ENCODE measurements around the gene COL18A1. TPM values are rescaled to one million over a fixed set of nuclear protein-coding genes. Genes with fewer than 3 reads are reported as not detected.

Gene COL18A1
- total and polyA plus RNA-seq, 11 donors: 31.7 to 109 (median 59.0) TPM

DNA sequence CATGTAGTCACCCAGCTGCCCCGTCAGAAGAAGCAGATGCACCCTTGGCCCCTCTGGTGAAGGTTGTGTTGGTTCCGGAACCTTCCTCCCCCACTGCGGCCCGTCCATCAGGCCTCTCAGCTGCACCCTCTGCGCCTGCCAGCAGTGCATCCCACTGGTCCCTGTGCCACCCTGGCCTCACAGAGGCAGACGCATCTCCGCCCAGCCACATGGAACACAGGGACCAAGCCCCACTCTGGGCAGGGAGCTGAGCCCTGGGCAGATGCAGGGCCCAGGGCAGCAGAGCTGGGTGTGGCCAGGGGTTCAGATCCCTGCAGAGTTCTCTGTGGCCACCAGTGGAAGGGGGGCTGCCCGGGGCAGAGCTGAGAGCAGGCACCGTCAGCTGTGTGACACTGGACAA, 86.7 kb downstream of the COL18A1 start:
- 97 to 98% (median 97%) methylated on average over 7 to 9 of the region's 9 CpGs for WGBS, 4 donors
- H3K4me3 ChIP-seq: no peak overlapping the region
- DNase-seq (no peak), ATAC-seq (no peak)
- H3K4me1 ChIP-seq: no peaks in the 10 kb centered on the region
- H3K27ac ChIP-seq: no peak overlapping the region
- H3K9me3 ChIP-seq: no peaks in the 10 kb centered on the region
- TF ChIP-seq, protein P1, sequence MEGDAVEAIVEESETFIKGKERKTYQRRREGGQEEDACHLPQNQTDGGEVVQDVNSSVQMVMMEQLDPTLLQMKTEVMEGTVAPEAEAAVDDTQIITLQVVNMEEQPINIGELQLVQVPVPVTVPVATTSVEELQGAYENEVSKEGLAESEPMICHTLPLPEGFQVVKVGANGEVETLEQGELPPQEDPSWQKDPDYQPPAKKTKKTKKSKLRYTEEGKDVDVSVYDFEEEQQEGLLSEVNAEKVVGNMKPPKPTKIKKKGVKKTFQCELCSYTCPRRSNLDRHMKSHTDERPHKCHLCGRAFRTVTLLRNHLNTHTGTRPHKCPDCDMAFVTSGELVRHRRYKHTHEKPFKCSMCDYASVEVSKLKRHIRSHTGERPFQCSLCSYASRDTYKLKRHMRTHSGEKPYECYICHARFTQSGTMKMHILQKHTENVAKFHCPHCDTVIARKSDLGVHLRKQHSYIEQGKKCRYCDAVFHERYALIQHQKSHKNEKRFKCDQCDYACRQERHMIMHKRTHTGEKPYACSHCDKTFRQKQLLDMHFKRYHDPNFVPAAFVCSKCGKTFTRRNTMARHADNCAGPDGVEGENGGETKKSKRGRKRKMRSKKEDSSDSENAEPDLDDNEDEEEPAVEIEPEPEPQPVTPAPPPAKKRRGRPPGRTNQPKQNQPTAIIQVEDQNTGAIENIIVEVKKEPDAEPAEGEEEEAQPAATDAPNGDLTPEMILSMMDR (IDR thresholded peaks at IDR 0.05): no peak
- TF ChIP-seq POLR2A (IDR thresholded peaks at IDR 0.05): no peak
- intact Hi-C loops (cut with DNase I): no loop called here
- peaks cover 0 to 65% (median 30%) of the 10 kb centered on the region in 9 donors for H3K36me3 ChIP-seq
- H3K27me3 ChIP-seq: no peaks in the 10 kb centered on the region

DNA sequence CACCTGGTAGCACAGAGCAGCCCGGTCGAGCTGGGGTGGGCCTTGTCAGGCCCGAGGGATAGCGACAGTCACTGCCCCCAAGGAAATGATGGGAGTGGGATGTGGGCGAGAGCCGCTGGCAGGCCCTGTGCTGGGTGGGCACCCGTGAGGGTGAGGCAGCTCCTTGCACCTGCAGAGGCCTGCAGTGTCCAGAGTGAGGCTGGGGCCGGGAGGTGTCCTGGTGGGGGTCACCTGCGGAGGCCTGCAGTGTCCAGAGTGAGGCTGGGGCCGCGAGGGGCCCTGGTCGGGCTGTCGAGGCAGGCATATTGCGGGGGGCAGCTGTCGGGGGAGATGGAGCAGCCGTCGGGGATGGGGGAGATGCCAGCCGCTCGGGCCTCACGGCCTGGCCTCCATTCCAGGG, 87.8 kb downstream of the COL18A1 start:
- ATAC-seq: no peak
- Histone ChIP-seq H3K4me1 (no peaks in the 10 kb centered on the region), H3K9me3 (no peaks in the 10 kb centered on the region), H3K27ac (no peak overlapping the region), H3K4me3 (no peak overlapping the region), H3K36me3 (peaks cover 0 to 65% (median 38%) of the 10 kb centered on the region in 9 donors), H3K27me3 (no peaks in the 10 kb centered on the region)
- intact Hi-C loops (cut with DNase I): no loop called here
- TF ChIP-seq, protein P1 (IDR thresholded peaks at IDR 0.05): no peak
- TF ChIP-seq POLR2A (IDR thresholded peaks at IDR 0.05): no peak
- no peak for DNase-seq
- WGBS, 4 donors: 90 to 96% (median 93%) methylated on average over 16 to 20 of the region's 20 CpGs

DNA sequence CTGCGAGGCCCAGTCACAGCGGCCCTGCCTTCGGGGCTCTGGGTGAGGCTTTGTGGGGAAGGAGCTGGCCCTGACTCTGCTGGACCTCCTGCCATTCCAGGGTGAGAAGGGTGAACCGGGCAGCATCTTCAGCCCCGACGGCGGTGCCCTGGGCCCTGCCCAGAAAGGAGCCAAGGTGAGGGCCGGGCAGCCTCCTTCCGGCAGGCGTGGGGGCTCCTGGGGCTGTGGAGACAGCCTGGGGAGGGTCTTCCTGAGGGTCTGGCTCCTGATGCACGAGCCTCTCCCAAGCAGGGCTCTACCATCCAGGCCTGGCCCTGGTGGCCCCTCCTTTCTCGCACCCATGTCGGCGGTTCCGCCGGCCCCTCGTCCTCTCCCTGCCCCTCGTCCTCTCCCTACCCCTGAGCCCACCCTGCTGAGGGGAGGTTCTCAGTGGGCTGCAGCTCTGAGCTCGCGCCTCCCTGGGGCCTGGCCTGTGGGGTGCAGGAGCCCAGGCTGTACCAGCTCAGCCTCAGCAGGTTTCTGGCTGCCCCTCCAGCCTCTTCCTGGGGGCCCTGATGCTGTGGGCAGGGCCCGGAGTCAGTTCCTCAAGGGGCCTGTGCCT, 88.5 kb downstream of the COL18A1 start:
- Histone ChIP-seq H3K4me1 (no peaks in the 10 kb centered on the region), H3K9me3 (no peaks in the 10 kb centered on the region), H3K4me3 (no peak overlapping the region), H3K27ac (no peak overlapping the region), H3K36me3 (peaks cover 0 to 73% (median 42%) of the 10 kb centered on the region in 9 donors), H3K27me3 (no peaks in the 10 kb centered on the region)
- WGBS, 4 donors: 90 to 97% (median 95%) methylated on average over 10 to 21 of the region's 21 CpGs
- intact Hi-C loops (cut with DNase I): no loop called here
- no peak for DNase-seq
- ATAC-seq: no peak
- no peak for TF ChIP-seq POLR2A (IDR thresholded peaks at IDR 0.05)

DNA sequence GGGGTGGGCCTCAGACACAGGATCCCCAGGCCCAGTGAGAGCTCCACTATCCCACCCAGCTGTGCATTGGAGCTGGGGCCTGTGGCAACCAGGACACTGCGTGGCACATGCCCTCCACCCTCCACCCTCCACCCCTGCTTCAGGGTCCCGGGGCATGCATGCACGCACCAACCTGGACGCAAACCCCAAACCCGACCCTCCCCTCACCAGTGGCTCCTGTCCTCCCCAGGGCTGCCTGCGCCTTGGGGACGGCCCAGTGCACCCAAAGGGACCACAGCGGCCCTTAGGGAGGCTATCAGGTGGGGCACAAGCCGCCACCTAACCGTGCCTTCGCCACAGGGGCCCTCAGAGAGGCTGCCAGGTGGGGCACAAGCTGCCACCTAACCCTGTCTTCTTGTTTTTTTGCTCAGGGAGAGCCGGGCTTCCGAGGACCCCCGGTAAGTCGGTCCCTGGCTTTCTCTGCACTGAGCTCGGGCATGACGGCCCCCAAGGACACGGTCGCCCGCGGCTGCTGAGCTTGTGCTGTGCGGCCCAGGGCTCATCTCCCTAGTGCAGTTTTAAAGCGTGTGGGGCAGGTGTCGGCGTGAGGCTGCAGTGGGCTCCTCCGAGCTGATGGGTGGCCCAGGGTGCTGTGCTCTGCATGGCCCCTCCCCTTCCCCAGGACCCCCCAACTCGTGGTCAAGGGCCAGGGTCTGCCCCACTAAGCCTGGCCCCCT, 89.3 kb downstream of the COL18A1 start:
- no peaks in the 10 kb centered on the region for H3K27me3 ChIP-seq
- H3K27ac ChIP-seq: no peak overlapping the region
- H3K9me3 ChIP-seq: no peaks in the 10 kb centered on the region
- ATAC-seq (no peak), DNase-seq (peak in 1 of 5 donors; percentile 59)
- intact Hi-C loops (cut with DNase I): no loop called here
- TF ChIP-seq, protein P1 (IDR thresholded peaks at IDR 0.05): no peak
- no peak for TF ChIP-seq POLR2A (IDR thresholded peaks at IDR 0.05)
- H3K4me3 ChIP-seq: no peak overlapping the region
- WGBS, 4 donors: 90 to 97% (median 94%) methylated on average over 14 to 27 of the region's 27 CpGs
- no peaks in the 10 kb centered on the region for H3K4me1 ChIP-seq
- H3K36me3 ChIP-seq: peaks cover 0 to 78% (median 49%) of the 10 kb centered on the region in 9 donors
